ENCODE measurements around the gene PHOX2A.
"Not testable (repeated sequence)": the region's sequence is repeated elsewhere in the genome, so short reads cannot be mapped to it uniquely, and the experiment has no call there.

Gene PHOX2A

GRCh38 chr11:72244060-72244360 lies at the start of gene PHOX2A:
PHOX2A (minus strand) TSS chr11:72244176; CDS start chr11:72244004, 172 bp downstream.
- DNase-seq (ENCODE audit: low read depth in 1 of 2, low spot score in 1 of 2): no peak

- no peak for DNase-seq (ENCODE audit: low read depth in 1 of 2, low spot score in 1 of 2)
Measured at GRCh38 chr11:72293391-72293790, 49.4 kb upstream of the PHOX2A start.

- no peak for DNase-seq (ENCODE audit: low read depth in 1 of 2, low spot score in 1 of 2)
Measured at GRCh38 chr11:72292106-72292785, 48.3 kb upstream of the PHOX2A start.

GRCh38 chr11:72290741-72291140 lies 46.8 kb upstream of the PHOX2A start:
- DNase-seq (ENCODE audit: low read depth in 1 of 2, low spot score in 1 of 2): not testable (repeated sequence)

- DNase-seq (ENCODE audit: low read depth in 1 of 2, low spot score in 1 of 2): no peak
Measured at GRCh38 chr11:72287293-72287692, 43.3 kb upstream of the PHOX2A start.

- DNase-seq (ENCODE audit: low read depth in 1 of 2, low spot score in 1 of 2): no peak
Measured at GRCh38 chr11:72283947-72284346, 40.0 kb upstream of the PHOX2A start.

GRCh38 chr11:72280726-72281315 lies 36.8 kb upstream of the PHOX2A start:
- DNase-seq (ENCODE audit: low read depth in 1 of 2, low spot score in 1 of 2): no peak

GRCh38 chr11:72280037-72280436 lies 36.1 kb upstream of the PHOX2A start:
- no peak for DNase-seq (ENCODE audit: low read depth in 1 of 2, low spot score in 1 of 2)

GRCh38 chr11:72278905-72279304 lies 34.9 kb upstream of the PHOX2A start:
- no peak for DNase-seq (ENCODE audit: low read depth in 1 of 2, low spot score in 1 of 2)

GRCh38 chr11:72274435-72274834 lies 30.5 kb upstream of the PHOX2A start:
- no peak for DNase-seq (ENCODE audit: low read depth in 1 of 2, low spot score in 1 of 2)

GRCh38 chr11:72271980-72272379 lies 28.0 kb upstream of the PHOX2A start:
- no peak for DNase-seq (ENCODE audit: low read depth in 1 of 2, low spot score in 1 of 2)

- DNase-seq (ENCODE audit: low read depth in 1 of 2, low spot score in 1 of 2): no peak
Measured at GRCh38 chr11:72267956-72268617, 24.1 kb upstream of the PHOX2A start.

- not testable (repeated sequence) for DNase-seq (ENCODE audit: low read depth in 1 of 2, low spot score in 1 of 2)
Measured at GRCh38 chr11:72266960-72267359, 23.0 kb upstream of the PHOX2A start.

GRCh38 chr11:72265951-72266350 lies 22.0 kb upstream of the PHOX2A start:
- DNase-seq (ENCODE audit: low read depth in 1 of 2, low spot score in 1 of 2): no peak

- DNase-seq (ENCODE audit: low read depth in 1 of 2, low spot score in 1 of 2): no peak
Measured at GRCh38 chr11:72263361-72263760, 19.4 kb upstream of the PHOX2A start.

- DNase-seq (ENCODE audit: low read depth in 1 of 2, low spot score in 1 of 2): no peak
Measured at GRCh38 chr11:72260574-72260973, 16.6 kb upstream of the PHOX2A start.

- DNase-seq (ENCODE audit: low read depth in 1 of 2, low spot score in 1 of 2): no peak
Measured at GRCh38 chr11:72259490-72259889, 15.5 kb upstream of the PHOX2A start.

- no peak for DNase-seq (ENCODE audit: low read depth in 1 of 2, low spot score in 1 of 2)
Measured at GRCh38 chr11:72257570-72257969, 13.6 kb upstream of the PHOX2A start.

- no peak for DNase-seq (ENCODE audit: low read depth in 1 of 2, low spot score in 1 of 2)
Measured at GRCh38 chr11:72254299-72254993, 10.5 kb upstream of the PHOX2A start.

GRCh38 chr11:72253392-72253791 lies 9.4 kb upstream of the PHOX2A start:
- DNase-seq (ENCODE audit: low read depth in 1 of 2, low spot score in 1 of 2): no peak

- no peak for DNase-seq (ENCODE audit: low read depth in 1 of 2, low spot score in 1 of 2)
Measured at GRCh38 chr11:72251614-72252013, 7.6 kb upstream of the PHOX2A start.
